Measurements from ENCODE around the gene TESMIN.

The TESMIN gene

GRCh38 chr11:68711114-68711513 is 40.2 kb downstream of the TESMIN start:
- FAIRE-seq (no peak), DNase-seq (ENCODE audit: low spot score) (no peak)

- FAIRE-seq (no peak), DNase-seq (ENCODE audit: low spot score) (no peak)
Observed at GRCh38 chr11:68710409-68710808, 40.9 kb downstream of the TESMIN start.

GRCh38 chr11:68709062-68709461 is 42.3 kb downstream of the TESMIN start:
- DNase-seq (ENCODE audit: low spot score) (no peak), FAIRE-seq (no peak)

- no peak for DNase-seq (ENCODE audit: low spot score)
- FAIRE-seq, result no peak
Observed at GRCh38 chr11:68707527-68707926, 43.8 kb downstream of the TESMIN start.

GRCh38 chr11:68704887-68705286 is 46.4 kb downstream of the TESMIN start:
- FAIRE-seq, result no peak
- DNase-seq (ENCODE audit: low spot score), result no peak

GRCh38 chr11:68698993-68699392 is 52.3 kb downstream of the TESMIN start:
- DNase-seq (ENCODE audit: low spot score), result no peak

GRCh38 chr11:68695531-68695930 is 55.8 kb downstream of the TESMIN start:
- no peak for DNase-seq (ENCODE audit: low spot score)
- no peak for FAIRE-seq

More at GRCh38 chr11:68698993-68699392, 52.3 kb downstream of the TESMIN start:
- no peak for FAIRE-seq

GRCh38 chr11:68694431-68695297 is 56.7 kb downstream of the TESMIN start:
- no peak for FAIRE-seq
- DNase-seq (ENCODE audit: low spot score), result no peak

- DNase-seq (ENCODE audit: low spot score) (no peak), FAIRE-seq (no peak)
Observed at GRCh38 chr11:68693484-68693882, 57.8 kb downstream of the TESMIN start.

- FAIRE-seq (no peak), DNase-seq (ENCODE audit: low spot score) (no peak)
Observed at GRCh38 chr11:68692871-68693483, 58.3 kb downstream of the TESMIN start.

- DNase-seq (ENCODE audit: low spot score), result no peak
- FAIRE-seq, result no peak
Observed at GRCh38 chr11:68692115-68692514, 59.2 kb downstream of the TESMIN start.

- FAIRE-seq, result no peak
Observed at GRCh38 chr11:68691402-68691784, 59.9 kb downstream of the TESMIN start.

GRCh38 chr11:68690671-68691401 is 60.5 kb downstream of the TESMIN start:
- DNase-seq (ENCODE audit: low spot score), result no peak
- FAIRE-seq, result no peak

More at GRCh38 chr11:68691402-68691784, 59.9 kb downstream of the TESMIN start:
- DNase-seq (ENCODE audit: low spot score), result no peak

GRCh38 chr11:68689737-68690625 is 61.3 kb downstream of the TESMIN start:
- FAIRE-seq (no peak), DNase-seq (ENCODE audit: low spot score) (no peak)

GRCh38 chr11:68688881-68689280 is 62.4 kb downstream of the TESMIN start:
- no peak for FAIRE-seq

GRCh38 chr11:68687986-68688385 is 63.3 kb downstream of the TESMIN start:
- FAIRE-seq, result no peak
- DNase-seq (ENCODE audit: low spot score), result no peak

More at GRCh38 chr11:68688881-68689280, 62.4 kb downstream of the TESMIN start:
- no peak for DNase-seq (ENCODE audit: low spot score)

- no peak for DNase-seq (ENCODE audit: low spot score)
- no peak for FAIRE-seq
Observed at GRCh38 chr11:68687311-68687710, 64.0 kb downstream of the TESMIN start.

- FAIRE-seq (no peak), DNase-seq (ENCODE audit: low spot score) (no peak)
Observed at GRCh38 chr11:68686486-68686885, 64.8 kb downstream of the TESMIN start.

- DNase-seq (ENCODE audit: low spot score) (no peak), FAIRE-seq (no peak)
Observed at GRCh38 chr11:68685656-68686380, 65.5 kb downstream of the TESMIN start.
